ENCODE measurements around the gene HDAC9.
"Not testable (repeated sequence)": the region's sequence is repeated elsewhere in the genome, so short reads cannot be mapped to it uniquely, and the experiment has no call there.

Gene HDAC9

DNA sequence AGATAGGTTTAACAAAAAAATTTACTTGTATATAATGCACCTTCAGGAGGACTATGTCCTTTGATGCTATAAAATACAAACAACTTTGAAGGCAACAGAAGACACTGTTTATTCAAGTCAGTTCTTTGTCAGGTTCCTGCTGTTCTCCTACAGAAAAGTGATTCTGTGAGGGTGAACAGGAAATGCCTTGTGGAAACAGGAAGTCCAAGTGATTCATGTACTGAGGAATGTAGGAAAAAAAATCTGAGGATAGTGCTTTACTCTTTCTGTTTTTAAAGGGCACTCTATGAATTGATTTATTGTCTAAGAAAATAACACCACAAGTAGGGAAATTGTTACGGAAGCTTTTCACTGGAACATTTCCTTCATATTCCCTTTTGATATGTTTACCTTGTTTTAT lies 171.9 kb downstream of the HDAC9 start:
- DNase-seq, result peak; percentile 23

DNA sequence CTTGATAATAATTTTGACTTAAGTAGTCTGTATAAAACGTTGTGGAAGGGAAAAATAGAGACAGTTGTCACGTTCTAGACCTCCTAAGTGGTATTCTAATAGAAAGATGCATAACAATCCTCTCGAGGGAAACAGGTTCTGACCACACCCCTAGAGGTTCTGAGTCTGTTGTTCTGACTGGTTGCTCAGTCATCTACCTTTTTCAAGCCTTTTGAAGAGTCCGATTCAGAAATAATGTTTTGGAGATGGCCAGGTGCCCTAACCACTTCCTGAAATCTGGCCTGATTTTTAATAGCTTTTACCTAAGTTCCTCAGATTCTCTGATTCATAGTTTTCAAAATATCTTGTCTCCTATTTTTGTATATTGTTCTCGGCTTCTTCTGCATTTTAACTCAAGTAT lies 175.6 kb downstream of the HDAC9 start:
- no peak for DNase-seq

DNA sequence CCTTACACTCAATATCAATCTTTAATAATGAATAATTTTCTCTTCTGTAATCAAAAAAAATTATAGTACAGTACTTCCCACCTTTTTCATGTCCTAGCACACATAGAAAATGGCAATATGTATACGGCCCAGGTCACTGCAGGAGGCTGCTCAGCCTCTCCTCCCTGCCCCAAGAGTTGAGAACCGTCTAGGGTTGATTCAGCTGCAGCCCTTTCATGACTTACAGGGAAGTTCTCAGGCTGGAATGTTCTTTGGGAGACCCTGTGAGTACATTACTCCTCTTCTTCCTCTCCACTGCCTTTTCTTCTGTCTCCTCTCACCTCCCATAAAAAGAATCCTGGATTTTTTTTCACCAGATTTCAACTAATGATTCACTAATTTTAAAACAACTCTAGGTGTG lies 180.0 kb downstream of the HDAC9 start:
- no peak for DNase-seq

DNA sequence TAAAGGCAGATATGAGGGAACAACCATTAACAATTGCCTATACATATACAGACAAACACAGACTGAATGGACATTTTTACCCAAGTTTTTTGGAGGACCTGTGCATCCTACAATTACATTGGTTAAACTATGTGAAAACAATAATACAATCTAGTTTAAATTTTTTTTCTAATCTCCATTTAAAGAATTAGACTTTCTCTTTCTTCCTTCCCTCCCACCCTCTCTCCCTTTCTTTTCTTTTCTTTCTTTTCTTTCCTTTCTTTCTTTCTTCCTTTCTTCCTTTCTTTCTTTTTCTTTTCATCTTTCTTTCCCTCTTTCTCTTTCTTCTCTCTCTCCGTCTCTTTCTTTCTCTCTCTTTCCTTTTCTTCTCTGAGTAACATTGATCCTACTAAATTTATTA lies 183.7 kb downstream of the HDAC9 start:
- DNase-seq, result no peak

DNA sequence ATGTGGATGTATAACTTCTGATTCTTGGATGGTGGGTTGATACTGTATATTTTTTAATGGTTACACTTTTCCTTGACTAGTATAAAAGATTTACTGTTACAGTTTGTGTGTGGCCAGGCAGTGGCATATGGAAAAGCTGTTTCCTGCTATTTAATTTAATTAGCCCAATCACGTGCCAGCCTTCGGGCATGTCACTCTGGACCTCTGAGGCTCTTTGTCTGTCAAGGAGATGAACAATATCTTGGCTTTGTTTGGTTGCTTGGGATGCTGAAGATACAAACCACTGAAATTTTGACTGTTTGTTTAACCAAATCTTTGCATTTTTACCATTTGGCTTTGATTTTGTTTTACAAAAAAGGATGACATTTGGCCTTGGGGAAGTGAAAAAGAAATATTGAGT lies 185.0 kb downstream of the HDAC9 start:
- DNase-seq, result no peak

DNA sequence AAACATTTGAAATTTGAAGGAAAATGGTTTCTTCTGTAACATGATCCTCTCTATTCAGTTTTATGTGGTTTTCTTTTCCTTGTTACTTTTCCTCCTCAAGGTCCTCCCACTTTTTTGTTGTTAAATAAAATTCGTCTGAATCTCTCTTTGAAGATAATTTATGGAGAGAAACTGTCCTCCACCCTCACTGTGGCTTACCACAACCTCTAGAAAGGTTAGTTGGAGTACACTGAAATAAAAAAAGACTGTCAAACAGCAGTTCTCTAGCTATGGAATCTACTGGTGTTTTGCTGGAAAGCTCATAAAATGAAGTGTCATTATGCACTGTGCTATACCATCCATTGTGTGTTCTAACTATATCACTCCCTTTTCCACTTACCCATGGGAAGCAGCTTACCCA lies 189.4 kb downstream of the HDAC9 start:
- no peak for DNase-seq

DNA sequence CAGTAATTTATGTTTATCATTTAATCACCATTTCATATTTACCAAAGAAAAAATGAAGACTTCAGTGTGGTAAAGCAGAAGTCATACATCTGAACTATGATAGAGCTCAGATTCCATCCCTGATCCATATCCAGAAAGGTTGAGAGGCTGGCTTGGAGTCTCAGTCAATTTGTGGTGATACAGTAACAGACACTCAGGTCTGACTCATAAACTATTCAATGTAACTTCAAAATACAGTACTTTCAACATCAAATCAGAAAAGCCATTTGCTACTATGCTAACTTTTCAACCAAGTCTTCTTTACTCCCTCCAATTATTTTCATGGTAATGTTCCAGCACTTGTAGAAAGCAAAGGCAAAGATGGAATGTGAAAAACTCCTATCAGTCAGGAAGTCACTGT lies 190.4 kb downstream of the HDAC9 start:
- no peak for DNase-seq

DNA sequence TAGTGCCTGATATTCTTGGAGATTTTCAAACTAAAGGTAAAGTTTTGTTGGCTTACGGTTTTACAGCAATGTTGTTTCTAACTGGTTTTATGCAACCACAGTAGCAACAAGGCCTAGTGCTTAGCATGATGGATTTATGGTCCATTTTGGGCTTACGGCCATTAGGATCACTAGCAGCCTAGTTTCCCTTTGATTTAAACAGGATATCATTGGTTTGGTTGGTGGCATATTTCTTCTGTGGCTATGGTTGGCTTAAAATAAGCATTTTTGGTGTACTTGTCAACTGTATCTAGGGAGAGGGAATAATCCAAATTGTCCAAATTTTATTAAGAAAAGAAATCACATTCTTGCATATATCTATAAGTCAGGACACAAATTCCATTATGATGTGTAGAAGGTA lies 194.0 kb downstream of the HDAC9 start:
- no peak for DNase-seq

DNA sequence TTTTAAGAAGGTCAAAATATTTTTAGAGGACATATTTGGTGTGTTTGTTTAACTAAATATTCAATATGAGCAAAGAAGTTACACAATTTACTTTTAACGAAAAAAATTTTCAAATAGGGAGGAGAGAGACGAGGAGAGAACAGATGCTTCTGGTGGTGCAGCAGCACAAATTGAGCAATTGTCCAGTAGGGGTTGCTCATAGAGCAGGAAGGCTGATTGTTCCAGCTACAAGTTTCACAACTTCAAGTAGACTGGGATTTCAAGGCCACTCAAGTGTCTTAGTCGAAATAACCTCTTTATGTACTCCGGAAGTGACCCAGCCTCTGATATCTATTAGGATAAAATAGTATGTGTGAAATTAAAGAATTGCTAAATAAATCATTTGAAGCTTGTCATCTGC lies 197.9 kb downstream of the HDAC9 start:
- peak; percentile 61 for DNase-seq

DNA sequence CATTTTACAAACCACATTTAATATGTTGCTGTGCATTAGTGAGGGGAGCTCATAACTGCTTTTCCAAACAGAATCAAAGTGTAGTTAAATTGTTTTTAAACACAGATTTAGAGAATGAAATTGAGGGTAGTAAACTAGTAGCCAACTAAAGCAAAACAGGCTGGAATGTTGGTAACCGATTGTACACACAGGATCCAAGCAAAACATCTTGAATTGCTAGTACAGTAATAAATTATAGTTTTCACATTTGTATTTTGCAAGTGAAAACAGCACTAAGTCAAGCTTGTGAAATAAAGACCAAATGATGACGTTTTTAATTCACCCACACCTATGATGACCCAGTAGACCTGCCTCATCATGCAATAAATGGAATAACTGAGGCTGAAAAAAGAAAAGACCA lies 198.3 kb downstream of the HDAC9 start:
- DNase-seq, result no peak

DNA sequence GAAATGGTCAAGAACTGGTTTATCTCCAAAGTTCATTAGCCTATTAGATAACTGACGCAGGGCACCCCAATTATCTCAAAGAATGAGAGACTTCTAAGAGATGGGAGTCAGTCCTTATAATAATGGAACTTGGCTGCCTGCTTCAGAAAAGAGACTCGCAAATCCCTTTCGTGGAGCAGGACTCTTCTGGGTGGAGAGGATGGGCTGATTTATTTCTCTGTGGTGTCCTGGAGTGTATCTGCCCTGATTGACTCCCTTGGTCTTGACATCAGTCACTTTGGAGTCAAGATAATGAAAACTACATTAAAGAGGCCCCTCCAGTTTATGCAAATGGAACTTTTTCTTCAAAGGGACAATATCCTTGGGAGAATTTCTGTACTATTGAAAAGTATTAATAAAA lies 198.9 kb downstream of the HDAC9 start:
- DNase-seq, result no peak

DNA sequence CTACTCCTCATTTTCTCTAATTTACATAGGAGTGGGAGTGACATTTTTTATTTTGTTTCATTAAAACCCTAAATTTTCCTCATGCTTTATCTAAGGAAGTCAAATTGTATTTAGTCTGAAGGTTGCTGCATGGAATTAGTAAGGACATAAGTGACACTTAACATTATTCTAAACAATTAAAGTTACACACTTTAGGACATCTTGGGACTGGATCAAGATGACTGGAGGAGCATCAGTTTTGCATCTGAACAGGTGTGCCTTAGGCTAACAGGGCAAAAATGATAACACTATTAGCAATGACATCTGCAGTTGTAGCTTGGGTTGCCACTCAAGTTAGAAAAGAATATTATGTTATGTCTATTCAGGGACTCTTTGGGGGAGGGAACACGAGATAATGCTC lies 199.4 kb downstream of the HDAC9 start:
- DNase-seq, result no peak

DNA sequence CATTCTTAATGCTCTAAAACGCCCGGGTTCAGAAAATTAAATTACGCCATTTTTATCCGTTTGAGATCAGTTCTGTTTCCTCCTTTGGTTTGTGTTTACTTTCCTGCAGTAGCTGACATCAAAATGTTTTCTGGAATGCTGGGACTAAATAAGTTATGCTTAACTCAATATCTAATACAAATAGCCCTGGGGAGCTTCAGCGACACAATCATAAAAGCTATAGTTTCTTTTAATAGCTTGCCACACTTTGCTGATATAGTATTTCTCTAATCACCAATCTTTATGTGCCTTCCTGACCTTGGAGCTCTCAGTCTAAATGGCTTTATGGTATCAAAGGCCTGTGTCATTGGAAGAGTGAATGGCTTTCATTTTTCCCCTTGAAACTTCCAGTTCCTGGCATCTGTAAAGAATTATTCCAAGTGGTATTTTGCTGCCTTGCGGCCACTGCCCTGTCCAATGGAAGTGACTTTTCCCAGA lies 202.7 kb downstream of the HDAC9 start:
- no peak for DNase-seq

DNA sequence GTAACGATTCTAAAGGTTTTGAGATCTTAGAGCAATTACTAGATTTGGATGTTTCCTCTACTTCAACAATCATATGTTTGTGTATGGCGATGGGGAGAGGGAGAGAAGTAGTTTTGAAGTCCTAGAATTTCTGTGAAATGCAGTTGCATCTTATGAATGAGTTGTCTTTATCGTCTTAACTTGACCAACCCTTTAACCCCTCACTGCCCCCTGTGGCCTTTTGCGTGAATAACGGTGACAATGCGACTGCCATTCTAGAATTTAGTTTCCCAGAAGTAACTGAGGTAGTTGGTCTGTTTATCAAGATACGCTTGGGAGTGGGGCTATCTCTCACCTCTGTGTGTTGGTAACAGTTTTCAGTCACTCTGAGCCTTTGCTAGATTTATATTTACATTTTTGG lies 204.6 kb downstream of the HDAC9 start:
- DNase-seq, result no peak

DNA sequence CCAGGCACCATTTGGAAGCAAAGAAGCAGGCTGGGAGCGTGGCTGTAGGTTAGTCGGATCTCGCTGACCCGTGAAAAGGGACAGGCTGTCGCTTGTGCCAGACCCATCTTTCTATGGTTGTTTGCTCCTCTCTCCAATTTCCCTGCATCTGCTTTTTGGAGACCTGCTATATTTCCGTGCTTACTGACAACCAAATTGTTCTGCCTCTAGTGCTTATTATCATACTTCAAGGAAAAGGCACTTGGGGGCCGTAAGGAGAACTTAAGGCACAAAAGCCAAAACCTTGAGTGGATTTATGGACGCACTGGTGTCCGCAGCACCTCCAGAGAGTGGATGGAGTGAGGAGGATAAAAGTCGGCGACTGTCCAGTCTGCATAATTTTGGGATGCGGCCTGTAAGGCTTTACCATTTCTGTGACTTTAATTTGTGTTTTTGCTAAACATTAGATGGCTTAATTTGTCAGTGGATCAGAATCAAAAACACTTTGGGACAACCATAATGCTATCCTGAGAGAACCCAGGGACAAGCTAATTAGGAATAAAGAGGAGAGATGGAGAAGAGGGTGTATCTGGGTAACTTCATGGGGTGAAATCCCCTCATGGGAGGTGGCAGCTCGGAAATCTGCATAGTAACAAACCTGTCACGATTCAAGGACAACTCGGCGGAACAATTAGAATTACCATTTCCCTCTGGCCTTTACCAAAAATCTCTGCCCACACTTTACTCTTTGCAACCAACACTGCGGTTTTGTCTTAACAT lies 206.7 kb downstream of the HDAC9 start:
- no peak for DNase-seq

DNA sequence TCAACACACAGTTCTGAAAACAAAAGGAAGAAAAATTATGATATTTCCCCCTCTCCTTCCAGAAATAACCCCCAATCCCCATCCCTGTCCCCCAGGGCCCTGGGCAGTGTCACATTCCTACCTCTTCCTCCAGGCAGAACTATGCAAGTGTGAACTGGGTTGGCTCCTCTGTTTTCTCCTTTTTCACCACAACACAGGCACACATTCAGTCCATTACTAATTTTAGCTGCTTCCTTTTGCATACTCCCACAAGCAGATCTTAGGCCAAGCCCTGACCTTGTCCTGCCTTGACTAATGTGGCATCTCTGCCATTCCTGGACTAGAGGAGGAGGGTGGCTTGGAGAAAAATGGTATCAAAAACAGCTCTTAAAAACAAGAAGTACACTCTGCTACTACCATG lies 208.1 kb downstream of the HDAC9 start:
- DNase-seq, result no peak

DNA sequence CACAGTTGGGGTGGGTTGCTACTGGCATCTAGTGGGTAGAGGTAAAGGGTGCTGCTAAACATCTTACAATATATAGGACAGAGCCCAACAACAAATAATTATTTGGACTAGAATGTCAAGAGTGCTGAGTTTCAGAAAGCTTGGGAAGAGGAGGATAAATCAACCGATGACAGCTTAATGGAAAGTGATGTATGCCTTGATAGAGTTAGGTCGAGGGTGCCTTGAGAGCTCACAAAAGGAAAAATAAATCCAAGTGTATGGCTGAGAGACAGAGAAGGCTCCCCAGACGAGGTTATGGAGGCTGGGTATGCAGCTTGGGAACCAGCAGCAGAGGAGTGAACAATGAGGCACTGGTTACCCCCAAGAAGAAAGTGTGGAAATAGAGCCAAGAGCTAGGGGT lies 211.1 kb downstream of the HDAC9 start:
- DNase-seq, result no peak

DNA sequence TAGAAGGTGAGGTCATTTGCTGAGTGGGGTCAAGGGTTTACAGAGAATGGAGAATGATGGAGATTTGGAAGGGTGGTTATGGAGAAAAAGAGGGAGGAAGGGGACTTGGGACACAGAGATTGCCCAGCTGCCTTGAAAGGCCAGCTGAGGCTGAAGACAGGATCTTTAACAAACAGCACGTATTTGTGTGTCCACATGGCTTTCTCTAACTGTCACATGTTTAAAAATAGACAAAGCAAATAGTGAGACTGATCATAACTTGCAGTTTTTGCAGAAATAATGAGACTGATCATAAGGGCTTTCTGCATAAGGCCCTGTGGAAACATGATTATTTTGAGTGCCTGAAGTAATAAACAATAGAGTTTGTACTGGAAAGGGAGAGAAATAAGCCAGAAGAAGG lies 212.7 kb downstream of the HDAC9 start:
- no peak for DNase-seq

DNA sequence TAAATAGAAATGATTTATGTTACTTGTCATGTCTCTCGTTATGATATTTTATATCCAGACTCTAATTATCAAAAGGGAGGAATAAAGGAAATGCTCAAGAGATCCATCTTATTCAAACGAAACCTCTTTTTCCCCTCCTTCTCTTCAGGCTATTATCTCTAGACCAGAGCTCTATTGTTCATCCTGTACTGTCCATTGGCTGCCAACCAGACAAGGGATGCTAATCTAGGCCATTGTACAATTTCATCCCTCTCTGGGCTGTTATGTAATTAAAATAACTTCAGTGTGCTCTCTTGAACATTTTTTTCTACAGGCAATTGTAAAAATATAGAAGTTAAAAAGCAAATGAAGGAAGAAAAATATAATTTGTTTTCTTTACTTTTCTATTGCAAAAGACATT lies 220.4 kb downstream of the HDAC9 start:
- DNase-seq, result no peak

DNA sequence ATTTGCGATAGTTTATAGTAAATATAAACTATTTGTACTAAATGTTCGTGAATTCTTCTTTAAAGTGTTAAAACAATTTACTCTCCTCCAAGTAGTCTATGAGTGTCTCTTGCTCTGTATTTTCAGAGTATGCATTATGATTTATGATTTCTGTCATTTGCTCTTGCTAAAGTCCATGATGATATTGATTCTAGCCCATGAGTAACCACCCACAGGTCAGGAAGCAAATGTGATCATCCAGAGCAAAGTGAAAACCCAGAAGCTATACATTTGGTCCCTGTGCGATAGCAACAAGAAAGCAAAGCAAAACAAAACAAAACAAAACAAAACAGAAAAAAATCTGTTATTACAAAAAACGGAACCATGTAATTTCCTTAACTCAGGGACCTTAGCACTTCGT lies 225.9 kb downstream of the HDAC9 start:
- DNase-seq, result peak; percentile 5

DNA sequence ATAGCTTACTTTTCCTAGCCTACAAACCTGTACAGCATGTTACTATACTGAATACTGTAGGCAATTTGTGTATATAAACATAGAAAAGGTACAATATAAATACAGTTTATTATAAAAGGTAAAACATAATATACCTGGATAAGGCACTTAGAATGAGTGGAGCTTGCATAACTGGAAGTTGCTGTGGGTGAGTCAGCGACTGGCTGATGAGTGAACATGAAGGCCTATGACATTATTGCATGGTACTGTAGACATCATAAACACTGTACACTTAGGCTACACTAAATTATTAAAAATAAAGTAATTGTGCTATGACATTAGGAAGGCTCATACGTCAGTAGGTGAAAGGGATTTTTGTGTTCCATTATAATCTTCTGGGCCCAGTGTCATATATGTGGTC lies 228.8 kb downstream of the HDAC9 start:
- DNase-seq, result no peak

DNA sequence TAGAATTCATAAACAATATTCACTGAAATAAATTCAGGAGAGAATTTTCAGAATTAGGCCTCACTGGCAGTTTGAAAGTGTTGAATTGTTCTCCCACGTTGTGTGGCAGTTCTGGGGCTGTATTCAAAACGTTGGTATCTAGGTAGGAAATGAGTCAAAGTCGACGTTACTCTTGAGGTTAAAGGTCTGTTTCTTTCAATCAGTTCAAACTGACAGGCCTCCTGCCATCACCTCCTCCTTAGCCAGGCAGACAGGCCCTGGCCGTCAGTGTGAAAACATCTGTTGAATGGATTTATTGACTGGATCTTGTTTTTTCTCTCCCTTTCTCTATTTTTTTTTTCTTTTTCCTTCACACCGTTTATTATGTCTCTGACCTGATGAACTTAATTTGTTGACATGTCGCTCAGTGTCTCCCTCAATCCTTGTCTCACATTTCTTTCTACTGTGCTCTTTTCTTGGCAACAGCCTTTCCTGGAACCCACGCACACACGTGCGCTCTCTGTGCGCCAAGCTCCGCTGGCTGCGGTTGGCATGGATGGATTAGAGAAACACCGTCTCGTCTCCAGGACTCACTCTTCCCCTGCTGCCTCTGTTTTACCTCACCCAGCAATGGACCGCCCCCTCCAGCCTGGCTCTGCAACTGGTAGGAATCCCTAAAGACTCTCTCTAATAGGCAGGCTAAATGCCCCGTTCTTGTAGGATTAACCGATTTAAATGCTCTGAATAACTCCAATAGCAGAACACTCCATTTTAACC lies 231.7 kb downstream of the HDAC9 start:
- DNase-seq, result no peak

DNA sequence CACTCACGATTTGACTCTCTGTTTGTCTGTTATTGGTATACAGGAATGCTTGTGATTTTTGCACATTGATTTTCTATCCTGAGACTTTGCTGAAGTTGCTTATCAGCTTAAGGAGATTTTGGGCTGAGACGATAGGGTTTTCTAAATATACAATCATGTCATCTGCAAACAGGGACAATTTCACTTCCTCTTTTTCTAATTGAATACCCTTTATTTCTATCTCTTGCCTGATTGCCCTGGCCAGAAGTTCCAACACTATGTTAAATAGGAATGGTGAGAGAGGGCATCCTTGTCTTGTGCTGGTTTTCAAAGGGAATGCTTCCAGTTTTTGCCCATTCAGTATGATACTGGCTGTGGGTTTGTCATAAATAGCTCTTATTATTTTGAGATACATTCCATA lies 240.5 kb downstream of the HDAC9 start:
- not testable (repeated sequence) for DNase-seq

DNA sequence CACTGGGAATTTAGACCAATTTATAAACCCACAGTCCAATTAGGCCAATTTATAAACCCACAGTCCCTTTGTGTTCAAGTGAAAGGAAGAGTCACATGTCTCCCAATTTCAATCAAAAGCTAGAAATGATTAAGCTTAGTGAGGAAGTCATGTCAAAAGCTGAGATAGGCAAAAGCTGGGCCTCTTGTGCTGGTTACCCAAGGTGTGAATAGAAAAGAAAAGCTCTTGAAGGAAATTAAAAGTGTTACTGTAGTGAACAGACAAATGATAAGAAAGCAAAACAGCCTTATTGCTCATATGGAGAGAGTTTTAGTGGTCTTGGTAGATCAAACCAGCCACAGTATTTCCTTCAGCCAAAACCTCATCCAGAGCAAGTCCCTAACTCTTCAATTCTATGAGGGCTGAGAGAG lies 245.0 kb downstream of the HDAC9 start:
- DNase-seq, result no peak

Measured in inflammatory macrophage treated with lipopolysaccharide for 4 hours (primary cell).